Neural progenitor cell (in vitro differentiated cells): Measurements from ENCODE around the gene TMBIM4. TPM values are rescaled to one million over a fixed set of nuclear protein-coding genes. Genes with fewer than 3 reads are reported as not detected.

Experiments
- DNase-seq: peaks from one replicate; pipeline ENCODE4 v3.0.0-alpha.2; 2016; ENCODE audit warnings: low spot score
- H2AFZ ChIP-seq: fragments of 200-600 bp; sonication (generic); replicated peaks from 2 replicates; pipeline ENCODE4 v1.6.1; 2016; ENCODE audit warnings: antibody characterized with exemption
- H3F3A ChIP-seq: fragments of 200-600 bp; sonication (generic); 2 replicates; pipeline ENCODE4 v1.6.1; 2016; ENCODE audit warnings: antibody characterized with exemption, low read depth
- H3K27ac ChIP-seq: fragments of 200-600 bp; sonication (generic); 2 replicates; pipeline ENCODE4 v1.5.1; 2016; ENCODE audit warnings: mild to moderate bottlenecking
- H3K27me3 ChIP-seq: fragments of 200-600 bp; sonication (generic); 2 replicates; pipeline ENCODE4 v1.6.1; 2016; ENCODE audit warnings: mild to moderate bottlenecking, moderate library complexity
- H3K36me3 ChIP-seq: fragments of 200-600 bp; sonication (generic); 2 replicates; pipeline ENCODE4 v1.5.1; 2016
- H3K4me1 ChIP-seq: fragments of 200-600 bp; sonication (generic); 2 replicates; pipeline ENCODE4 v1.6.1; 2016; ENCODE audit warnings: mixed run types
- H3K4me2 ChIP-seq: fragments of 200-600 bp; sonication (generic); 2 replicates; pipeline ENCODE4 v1.6.1; 2016
- H3K4me3 ChIP-seq: fragments of 200-600 bp; sonication (generic); 2 replicates; pipeline ENCODE4 v1.5.1; 2016
- H3K79me2 ChIP-seq: fragments of 200-600 bp; sonication (generic); 2 replicates; pipeline ENCODE4 v1.6.1; 2016; ENCODE audit warnings: low read depth
- H3K9ac ChIP-seq: fragments of 200-600 bp; sonication (generic); 2 replicates; pipeline ENCODE4 v1.6.1; 2016
- H3K9me3 ChIP-seq: fragments of 200-600 bp; sonication (generic); 2 replicates; pipeline ENCODE4 v1.5.1; 2016; ENCODE audit warnings: low read depth
- H4K20me1 ChIP-seq: fragments of 200-600 bp; sonication (generic); 2 replicates; pipeline ENCODE4 v1.6.1; 2016; ENCODE audit warnings: low read depth
- H3K27ac Mint-ChIP-seq: 3 replicates; pipeline ENCODE4 v1.8.0; 2021; ENCODE audit warnings: mixed read lengths
- H3K27me3 Mint-ChIP-seq: 2 replicates; pipeline ENCODE4 v1.8.0; 2022; ENCODE audit warnings: low read depth, mild to moderate bottlenecking, inconsistent platforms, moderate library complexity, mixed read lengths; ENCODE audit not compliant: insufficient read depth
- H3K36me3 Mint-ChIP-seq: 3 replicates; pipeline ENCODE4 v1.8.0; 2021; ENCODE audit warnings: mixed read lengths
- H3K4me1 Mint-ChIP-seq: 3 replicates; pipeline ENCODE4 v1.8.0; 2021; ENCODE audit warnings: mixed read lengths
- H3K4me3 Mint-ChIP-seq: 3 replicates; pipeline ENCODE4 v1.8.0; 2021; ENCODE audit warnings: mild to moderate bottlenecking, moderate library complexity, mixed read lengths
- H3K9me3 Mint-ChIP-seq: 3 replicates; pipeline ENCODE4 v1.8.0; 2020; ENCODE audit warnings: mixed read lengths
- EZH2 ChIP-seq: fragments of 200-600 bp; sonication (generic); IDR thresholded peaks from 2 replicates; pipeline ENCODE4 v1.6.1; 2017; ENCODE audit warnings: antibody characterized with exemption, mild to moderate bottlenecking, moderate library complexity
- EZH2phosphoT487 ChIP-seq: fragments of 200-600 bp; sonication (generic); IDR thresholded peaks from 2 replicates; pipeline ENCODE4 v1.6.1; 2017; ENCODE audit warnings: antibody characterized with exemption
- total RNA-seq: library from RNA; depleted of rRNA; stranded (reverse); fragments of >200 nt; gene quantifications from 2 replicates; pipeline ENCODE4 v1.2.3, GENCODE V29; 2015; ENCODE audit warnings: low replicate concordance
- TF ChIP-seq, protein P1 (sequence below): fragments of 200-600 bp; sonication (generic); IDR thresholded peaks from 2 replicates; pipeline ENCODE4 v1.5.1; 2017; ENCODE audit warnings: antibody characterized with exemption, mild to moderate bottlenecking

Gene TMBIM4
- total RNA-seq, 1 donor from 2014 or later, result 63.7 TPM

GRCh38 chr12:66140731-66141130 lies 29.1 kb downstream of the TMBIM4 start:
- peaks cover 2% of the 10 kb centered on the region for H3K27me3 Mint-ChIP-seq
- Histone ChIP-seq H3F3A (no peaks in the 10 kb centered on the region), H3K4me1 (no peaks in the 10 kb centered on the region), H4K20me1 (no peaks in the 10 kb centered on the region), H3K27me3 (no peaks in the 10 kb centered on the region), H3K79me2 (no peaks in the 10 kb centered on the region), H2AFZ (no peak overlapping the region), H3K9me3 (peaks cover 26% of the 10 kb centered on the region), H3K9ac (no peak overlapping the region), H3K36me3 (peaks cover 32% of the 10 kb centered on the region), H3K27ac (no peak overlapping the region), H3K4me3 (no peak overlapping the region), H3K4me2 (no peak overlapping the region)
- no peak overlapping the region for H3K27ac Mint-ChIP-seq
- peaks cover 31% of the 10 kb centered on the region for H3K9me3 Mint-ChIP-seq
- DNase-seq, result no peak
- H3K4me1 Mint-ChIP-seq, result no peaks in the 10 kb centered on the region
- TF ChIP-seq, protein P1, sequence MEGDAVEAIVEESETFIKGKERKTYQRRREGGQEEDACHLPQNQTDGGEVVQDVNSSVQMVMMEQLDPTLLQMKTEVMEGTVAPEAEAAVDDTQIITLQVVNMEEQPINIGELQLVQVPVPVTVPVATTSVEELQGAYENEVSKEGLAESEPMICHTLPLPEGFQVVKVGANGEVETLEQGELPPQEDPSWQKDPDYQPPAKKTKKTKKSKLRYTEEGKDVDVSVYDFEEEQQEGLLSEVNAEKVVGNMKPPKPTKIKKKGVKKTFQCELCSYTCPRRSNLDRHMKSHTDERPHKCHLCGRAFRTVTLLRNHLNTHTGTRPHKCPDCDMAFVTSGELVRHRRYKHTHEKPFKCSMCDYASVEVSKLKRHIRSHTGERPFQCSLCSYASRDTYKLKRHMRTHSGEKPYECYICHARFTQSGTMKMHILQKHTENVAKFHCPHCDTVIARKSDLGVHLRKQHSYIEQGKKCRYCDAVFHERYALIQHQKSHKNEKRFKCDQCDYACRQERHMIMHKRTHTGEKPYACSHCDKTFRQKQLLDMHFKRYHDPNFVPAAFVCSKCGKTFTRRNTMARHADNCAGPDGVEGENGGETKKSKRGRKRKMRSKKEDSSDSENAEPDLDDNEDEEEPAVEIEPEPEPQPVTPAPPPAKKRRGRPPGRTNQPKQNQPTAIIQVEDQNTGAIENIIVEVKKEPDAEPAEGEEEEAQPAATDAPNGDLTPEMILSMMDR, result no peak
- TF ChIP-seq EZH2phosphoT487 (no peak), EZH2 (no peak)
- H3K4me3 Mint-ChIP-seq, result no peak overlapping the region
- peaks cover 41% of the 10 kb centered on the region for H3K36me3 Mint-ChIP-seq

- Histone ChIP-seq H3K4me3 (no peak overlapping the region), H2AFZ (no peak overlapping the region), H3F3A (no peaks in the 10 kb centered on the region), H3K9me3 (peaks cover 26% of the 10 kb centered on the region), H3K79me2 (no peaks in the 10 kb centered on the region), H3K9ac (no peak overlapping the region), H3K4me1 (no peaks in the 10 kb centered on the region), H3K36me3 (peaks cover 26% of the 10 kb centered on the region), H3K27me3 (no peaks in the 10 kb centered on the region), H4K20me1 (no peaks in the 10 kb centered on the region), H3K27ac (no peak overlapping the region), H3K4me2 (no peak overlapping the region)
- Mint-ChIP-seq H3K27me3 (peaks cover 2% of the 10 kb centered on the region), H3K4me1 (no peaks in the 10 kb centered on the region), H3K27ac (no peak overlapping the region), H3K4me3 (no peak overlapping the region), H3K9me3 (peaks cover 31% of the 10 kb centered on the region), H3K36me3 (peaks cover 39% of the 10 kb centered on the region)
- TF ChIP-seq, protein P1, result no peak
- no peak for TF ChIP-seq EZH2
- TF ChIP-seq EZH2phosphoT487, result no peak
- DNase-seq, result no peak
Observed at GRCh38 chr12:66139328-66139727, 30.5 kb downstream of the TMBIM4 start.

- no peaks in the 10 kb centered on the region for H3K4me1 Mint-ChIP-seq
- Histone ChIP-seq H3K9ac (no peak overlapping the region), H3K4me1 (no peaks in the 10 kb centered on the region), H3F3A (no peaks in the 10 kb centered on the region), H3K27me3 (no peaks in the 10 kb centered on the region), H3K4me3 (no peak overlapping the region), H3K9me3 (peaks cover 26% of the 10 kb centered on the region), H3K4me2 (no peak overlapping the region), H3K27ac (no peak overlapping the region), H3K36me3 (peaks cover 31% of the 10 kb centered on the region), H2AFZ (no peak overlapping the region), H4K20me1 (no peaks in the 10 kb centered on the region), H3K79me2 (no peaks in the 10 kb centered on the region)
- H3K9me3 Mint-ChIP-seq, result peaks cover 33% of the 10 kb centered on the region
- H3K4me3 Mint-ChIP-seq, result no peak overlapping the region
- H3K27me3 Mint-ChIP-seq, result peaks cover 2% of the 10 kb centered on the region
- H3K36me3 Mint-ChIP-seq, result peaks cover 40% of the 10 kb centered on the region
- no peak overlapping the region for H3K27ac Mint-ChIP-seq
- DNase-seq, result no peak
- TF ChIP-seq EZH2phosphoT487 (no peak), EZH2 (no peak)
- TF ChIP-seq, protein P1, result no peak
Observed at GRCh38 chr12:66137937-66138336, 31.9 kb downstream of the TMBIM4 start.
